ENCODE measurements around the gene SLC35G2.
"Not testable (repeated sequence)": the region's sequence is repeated elsewhere in the genome, so short reads cannot be mapped to it uniquely, and the experiment has no call there.

The SLC35G2 gene

DNA sequence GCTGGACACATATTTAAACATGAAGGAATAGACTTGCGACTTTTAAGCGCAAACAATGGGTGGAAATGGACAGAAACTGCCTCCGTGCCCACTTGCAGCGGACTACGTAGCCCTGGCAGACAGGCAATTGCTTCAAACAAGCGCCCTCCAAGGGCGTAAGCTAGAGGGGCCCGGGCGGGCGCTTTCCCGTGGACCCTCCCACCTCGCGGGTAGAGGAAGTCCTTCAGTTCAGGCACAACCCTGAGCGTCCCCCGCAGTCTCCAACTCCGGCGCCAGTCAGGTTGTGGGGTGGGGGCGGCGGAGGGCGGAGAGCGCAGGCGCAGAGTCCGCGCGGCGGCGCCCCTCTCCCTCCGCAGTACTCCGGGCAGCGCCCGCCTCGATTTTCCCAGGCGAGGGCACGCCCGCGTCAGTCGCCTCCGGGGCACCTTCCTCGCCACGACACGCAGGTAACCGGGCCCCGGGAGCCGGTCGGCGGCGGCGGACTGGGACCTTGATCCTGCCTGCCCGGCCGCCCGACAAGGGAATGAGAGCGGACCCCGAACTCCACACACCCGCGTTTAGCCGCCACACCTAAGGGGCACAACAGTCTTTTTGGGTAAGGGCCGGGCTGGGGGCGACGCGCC lies at the start of gene SLC35G2:
TSS of gene SLC35G2 (plus strand) at position 358 of the 623 bp plus-strand sequence. CDS start 35,335 bp downstream, outside the sequence.
- in situ Hi-C loops (cut with HindIII; ENCODE audit: low sequenced_read_pairs), result no loop called here

DNA sequence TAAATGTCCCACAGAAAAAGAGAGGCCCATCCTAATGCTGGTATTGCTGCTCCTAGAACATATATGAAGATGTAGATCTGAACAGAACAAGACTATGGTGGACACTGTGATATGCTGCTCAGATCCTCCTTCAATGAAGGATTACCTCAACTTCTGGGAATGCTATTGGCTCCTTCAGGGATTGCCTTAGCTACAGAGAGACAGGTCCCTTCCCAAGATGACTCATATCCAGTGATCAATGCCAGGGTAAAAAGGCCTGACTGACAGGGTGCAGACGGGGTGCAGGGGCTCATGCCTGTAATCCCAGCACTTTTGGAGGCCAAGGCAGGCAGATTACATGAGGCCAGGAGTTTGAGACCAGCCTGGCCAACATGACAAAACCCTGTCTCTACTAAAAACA lies 46.2 kb upstream of the SLC35G2 start:
- in situ Hi-C loops (cut with HindIII; ENCODE audit: low sequenced_read_pairs), result no loop called here

DNA sequence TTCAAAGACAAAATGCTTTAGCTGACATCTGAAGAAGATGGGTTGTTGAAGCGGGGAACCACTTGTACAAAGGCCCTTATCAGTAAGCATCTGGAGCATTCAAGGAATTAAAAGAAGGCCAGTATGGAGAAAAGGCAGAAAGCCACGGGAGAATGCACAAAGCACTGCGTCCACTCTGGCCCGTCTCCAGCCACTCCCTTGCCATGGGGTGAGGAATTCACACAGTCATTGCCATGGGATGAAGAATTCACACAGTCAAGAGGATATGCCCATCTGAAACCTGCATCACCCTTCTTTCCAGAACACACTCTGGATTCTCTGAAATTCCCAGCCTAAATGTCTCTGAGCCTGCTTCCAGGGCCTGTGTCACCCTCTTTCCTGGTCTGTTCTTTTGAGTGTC lies 40.1 kb upstream of the SLC35G2 start:
- in situ Hi-C loops (cut with HindIII; ENCODE audit: low sequenced_read_pairs), result no loop called here

DNA sequence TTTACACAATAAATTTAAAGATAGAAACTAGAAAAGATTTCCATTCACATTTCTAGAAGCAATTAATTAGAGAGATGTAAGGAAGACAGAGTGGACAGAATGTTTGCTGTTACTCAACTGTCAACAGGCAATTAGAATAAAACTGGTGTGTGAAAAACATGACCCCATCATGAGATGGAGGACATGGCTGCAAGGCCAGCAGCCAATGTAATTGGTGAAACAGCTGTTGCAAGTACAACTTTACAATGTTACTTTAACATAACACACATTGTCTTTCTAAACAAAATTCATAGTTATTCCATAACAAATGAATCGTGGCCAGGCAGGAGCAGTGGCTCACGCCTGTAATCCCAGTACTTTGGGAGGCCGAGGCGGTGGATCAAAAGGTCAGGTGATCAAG lies 38.2 kb upstream of the SLC35G2 start:
- in situ Hi-C loops (cut with HindIII; ENCODE audit: low sequenced_read_pairs), result no loop called here

DNA sequence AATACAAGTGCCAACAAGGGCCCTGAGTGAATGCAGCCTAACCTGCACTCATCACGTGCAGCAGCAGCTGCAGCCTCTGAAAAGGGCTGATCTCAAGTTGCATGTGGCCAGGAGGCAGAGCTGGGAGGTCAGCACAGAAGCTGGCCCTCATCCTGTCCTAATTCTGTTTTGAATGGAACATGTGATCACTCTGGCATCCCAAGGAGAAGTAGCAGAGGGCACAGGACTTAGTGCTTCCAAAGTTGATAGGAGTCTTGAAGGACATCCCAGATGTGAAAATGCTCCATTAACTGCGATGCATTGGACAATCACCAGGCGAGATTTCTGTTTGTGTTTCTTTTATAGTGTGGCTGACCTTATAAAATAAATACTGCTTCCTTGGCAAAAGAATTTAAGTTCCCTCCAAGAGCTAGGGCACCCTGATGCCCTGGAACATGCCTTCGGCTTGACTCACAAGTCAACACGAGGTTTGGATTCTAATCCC lies 35.2 kb upstream of the SLC35G2 start:
- in situ Hi-C loops (cut with HindIII; ENCODE audit: low sequenced_read_pairs), result no loop called here

DNA sequence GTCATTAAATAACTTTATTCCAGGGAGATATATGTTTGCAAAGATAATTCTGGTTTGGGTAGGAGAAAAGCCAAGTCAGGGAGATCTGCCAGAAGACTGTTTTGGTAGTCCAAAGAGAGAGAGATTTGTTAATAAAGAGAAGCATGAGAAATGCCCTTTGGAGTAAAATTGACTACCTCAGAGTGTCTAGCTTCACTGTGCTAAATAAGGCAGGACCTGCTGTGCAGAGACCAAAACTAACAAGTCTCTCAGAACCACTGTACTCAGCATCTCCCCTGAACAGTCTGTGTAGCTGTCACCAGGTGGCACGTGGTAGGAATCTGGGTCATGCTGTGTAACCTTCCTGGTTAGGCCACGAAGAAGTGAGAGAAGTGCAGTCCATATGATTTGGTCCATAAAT lies 31.6 kb upstream of the SLC35G2 start:
- in situ Hi-C loops (cut with HindIII; ENCODE audit: low sequenced_read_pairs), result no loop called here

DNA sequence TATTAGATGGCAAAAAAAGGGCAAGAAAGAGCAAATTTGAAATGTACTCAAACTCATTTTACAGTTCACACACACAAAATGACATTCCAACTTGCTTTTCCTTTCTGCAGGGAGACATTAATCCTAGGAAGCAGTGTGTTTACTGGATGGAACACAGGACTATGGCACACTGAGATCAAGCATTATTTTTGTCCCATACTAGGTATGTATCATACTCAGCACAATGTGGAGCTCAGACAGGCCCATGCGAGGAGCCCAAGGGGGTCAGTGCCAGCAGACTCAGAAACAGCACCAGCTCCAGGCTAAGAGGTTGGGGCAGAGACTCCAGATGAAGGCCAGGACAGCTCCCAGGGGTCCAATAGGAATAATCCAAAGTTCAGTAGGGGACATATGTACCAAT lies 30.8 kb upstream of the SLC35G2 start:
- in situ Hi-C loops (cut with HindIII; ENCODE audit: low sequenced_read_pairs), result no loop called here

DNA sequence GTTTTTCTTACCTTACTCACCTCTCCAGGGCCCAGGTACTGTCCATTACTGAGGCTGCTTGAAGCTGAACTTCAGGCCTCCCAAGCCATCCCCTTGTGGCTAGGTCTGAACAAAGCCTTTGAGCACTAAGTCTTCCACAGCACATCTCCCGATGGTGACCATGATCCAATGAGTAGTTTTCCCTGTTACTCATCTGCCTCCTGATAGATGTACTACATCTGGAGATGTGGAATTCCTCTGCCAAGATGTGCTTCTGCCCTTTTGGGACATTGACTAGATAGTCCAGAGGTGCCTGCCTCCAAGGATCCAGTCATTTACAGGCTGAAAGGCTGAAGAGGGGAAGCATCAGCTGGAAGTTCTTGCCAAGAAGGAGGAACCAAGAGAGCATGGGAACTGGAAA lies 28.9 kb upstream of the SLC35G2 start:
- in situ Hi-C loops (cut with HindIII; ENCODE audit: low sequenced_read_pairs), result no loop called here

DNA sequence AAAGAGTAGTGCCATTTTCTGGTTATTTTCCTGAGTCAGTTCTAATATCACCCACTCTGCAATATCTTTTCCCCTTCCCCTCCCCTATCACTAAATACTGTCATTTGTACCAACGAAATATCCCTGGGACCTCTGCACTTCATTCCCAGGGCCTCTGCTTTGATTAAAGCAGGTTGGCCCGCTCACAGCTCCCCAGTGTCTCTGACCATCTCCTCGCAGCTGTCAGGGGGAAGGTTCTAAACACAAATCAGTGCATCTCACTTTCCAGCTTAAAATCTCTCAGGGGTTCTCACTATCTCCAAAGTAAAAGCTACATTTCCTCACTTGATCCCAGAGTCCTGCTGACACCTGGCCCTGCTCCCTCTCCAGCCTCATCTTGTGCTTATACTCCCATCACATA lies 28.1 kb upstream of the SLC35G2 start:
- in situ Hi-C loops (cut with HindIII; ENCODE audit: low sequenced_read_pairs), result no loop called here

DNA sequence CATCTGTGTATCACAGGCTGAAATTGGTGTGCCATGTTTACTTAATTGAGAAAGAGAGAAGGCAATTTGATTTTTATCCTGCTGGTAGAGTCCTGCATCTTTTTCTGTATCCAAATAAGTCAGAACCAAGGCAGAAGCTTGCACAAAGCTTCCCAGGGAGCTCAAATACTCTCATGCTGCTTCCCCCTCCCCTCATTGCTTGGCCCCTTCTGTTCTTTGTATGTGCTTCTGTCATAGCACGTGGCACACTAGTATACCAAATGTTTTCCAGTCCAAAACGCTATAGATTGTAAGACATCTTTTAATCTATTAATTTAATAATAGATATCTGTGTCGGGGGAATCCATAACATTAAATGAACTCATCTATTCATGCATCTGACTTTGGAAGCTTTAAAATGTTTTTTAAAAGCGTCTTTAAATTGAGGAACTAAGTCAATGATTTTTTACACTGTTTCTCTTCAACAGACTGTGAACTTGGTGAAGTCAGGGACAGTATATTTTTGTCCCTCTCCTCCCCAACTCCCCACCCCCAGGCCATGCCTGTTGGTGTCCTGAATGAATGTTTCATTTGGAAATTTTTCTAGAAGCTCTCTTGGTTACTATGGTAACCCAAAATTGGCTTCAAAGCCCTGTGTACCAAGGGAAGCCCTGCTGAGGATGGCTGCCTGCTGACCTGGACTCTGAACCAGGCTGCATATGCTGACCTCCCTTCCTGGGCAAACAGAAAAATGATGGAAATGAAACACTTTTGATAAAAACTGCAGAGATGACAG lies 26.2 kb upstream of the SLC35G2 start:
- in situ Hi-C loops (cut with HindIII; ENCODE audit: low sequenced_read_pairs), result no loop called here

DNA sequence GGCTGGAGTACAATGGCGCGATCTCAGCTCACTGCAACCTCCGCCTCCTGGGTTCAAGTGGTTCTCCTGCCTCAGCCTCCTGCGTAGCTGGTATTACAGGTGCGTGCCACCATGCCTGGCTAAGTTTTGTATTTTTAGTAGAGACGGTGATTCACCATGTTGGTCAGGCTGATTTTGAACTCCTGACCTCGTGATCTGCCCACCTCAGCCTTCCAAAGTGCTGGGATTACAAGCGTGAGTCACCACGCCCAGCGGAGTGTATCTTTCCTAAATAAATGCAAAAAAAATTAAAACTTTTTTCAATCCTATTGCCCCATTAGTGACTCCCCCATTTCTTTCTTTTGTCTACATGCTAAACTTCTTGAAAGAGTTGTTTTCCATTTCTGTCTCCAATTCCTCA lies 17.8 kb upstream of the SLC35G2 start:
- in situ Hi-C loops (cut with HindIII; ENCODE audit: low sequenced_read_pairs), result not testable (repeated sequence)

DNA sequence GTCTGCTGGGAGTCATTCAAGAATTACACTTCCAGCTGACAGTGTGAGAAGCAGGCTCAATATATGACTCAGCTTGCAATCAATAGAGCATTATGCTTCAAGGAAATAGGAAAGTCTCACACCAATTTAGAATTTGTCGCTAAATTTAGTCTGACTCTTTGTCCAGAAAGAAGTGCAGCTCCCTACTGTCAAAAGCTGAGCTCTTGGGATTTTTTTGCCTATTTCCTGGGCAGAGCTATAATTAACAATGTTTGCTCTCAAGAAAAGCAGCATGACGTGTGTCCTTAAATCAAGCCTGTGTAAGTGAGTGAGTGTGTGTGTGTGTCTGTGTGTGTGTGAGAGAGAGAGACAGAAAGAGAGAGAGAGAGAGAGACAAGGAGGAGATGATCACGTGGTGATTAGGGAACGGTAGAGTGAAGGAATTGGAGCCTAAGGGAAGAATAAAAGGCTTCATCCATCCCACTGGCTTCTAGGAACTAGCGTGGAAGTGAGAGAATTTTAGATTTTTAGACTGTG lies 16.4 kb upstream of the SLC35G2 start:
- in situ Hi-C loops (cut with HindIII; ENCODE audit: low sequenced_read_pairs), result no loop called here

DNA sequence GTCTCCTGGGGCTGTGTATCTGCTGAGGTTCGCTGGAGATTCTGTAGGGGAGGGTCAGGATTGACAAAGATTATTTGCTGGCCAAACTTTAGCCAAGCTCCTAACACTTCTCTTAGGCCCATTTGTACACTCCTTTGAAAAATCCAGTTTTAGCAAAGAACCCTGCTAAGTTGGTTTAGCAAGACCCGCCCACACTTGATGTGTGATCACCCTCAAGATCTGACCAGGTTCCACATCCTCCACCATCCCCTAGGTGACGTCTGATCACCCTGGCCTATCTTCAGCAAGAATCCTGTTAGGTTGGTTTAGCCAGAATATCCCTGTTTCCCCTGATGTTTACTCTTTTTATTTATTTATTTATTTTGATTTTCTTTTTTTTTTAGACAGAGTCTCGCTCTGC lies 14.8 kb upstream of the SLC35G2 start:
- in situ Hi-C loops (cut with HindIII; ENCODE audit: low sequenced_read_pairs), result no loop called here

DNA sequence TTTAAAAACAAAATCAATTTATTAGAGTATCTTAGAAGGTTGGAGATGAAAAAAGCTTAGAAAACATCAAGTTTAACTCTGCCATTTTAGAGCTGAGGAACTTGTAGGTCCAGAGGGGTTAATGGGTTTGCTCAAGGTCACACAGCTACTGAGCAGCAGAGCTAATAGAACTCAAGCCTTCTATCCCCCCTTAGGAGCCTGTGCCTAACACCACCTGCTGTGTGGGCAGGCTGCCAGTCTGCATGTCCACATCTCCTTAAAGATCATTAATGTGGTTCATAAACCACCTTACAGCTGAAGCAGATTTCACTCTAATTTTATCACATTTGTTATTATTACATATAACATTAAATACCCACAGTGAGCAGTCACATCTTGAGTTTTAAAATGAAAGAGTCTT lies 14.1 kb upstream of the SLC35G2 start:
- in situ Hi-C loops (cut with HindIII; ENCODE audit: low sequenced_read_pairs), result no loop called here

DNA sequence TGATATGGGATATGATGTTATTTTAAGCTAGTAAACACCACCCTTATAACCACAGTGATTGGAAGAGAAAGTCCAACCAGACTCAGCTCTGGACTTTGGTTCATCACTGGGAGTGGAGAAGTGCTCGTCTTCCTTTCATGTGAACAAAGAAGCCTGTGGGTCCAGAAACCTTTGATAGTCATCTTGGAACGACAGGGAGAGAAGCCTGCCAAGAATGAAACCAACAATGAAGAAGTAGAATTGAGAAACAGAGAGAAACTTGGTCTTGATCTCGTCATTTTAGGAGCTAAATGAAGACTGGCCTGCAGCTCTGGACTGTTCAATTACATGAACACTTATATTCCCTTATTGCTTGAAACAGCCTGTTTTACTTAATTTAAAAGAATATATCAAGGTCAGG lies 13.1 kb upstream of the SLC35G2 start:
- in situ Hi-C loops (cut with HindIII; ENCODE audit: low sequenced_read_pairs), result no loop called here

DNA sequence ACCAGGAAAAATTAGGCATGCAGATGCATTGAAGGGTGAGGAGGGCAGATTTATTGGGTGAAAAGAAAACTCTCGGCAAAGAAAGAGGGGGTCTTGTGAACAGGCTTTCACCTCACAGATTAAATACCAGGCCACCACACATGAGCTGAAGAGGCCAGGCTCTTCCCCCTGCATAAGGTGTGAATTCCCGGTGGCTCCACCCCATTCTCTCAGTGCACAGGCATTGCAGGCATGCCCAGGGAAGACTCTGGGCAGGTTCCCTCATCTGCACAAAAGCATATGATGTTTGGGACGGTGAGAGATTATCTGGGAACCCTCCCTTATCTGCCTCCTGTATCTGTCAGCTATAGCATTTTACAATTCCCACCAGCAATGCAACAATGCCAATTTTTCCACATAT lies 7.2 kb upstream of the SLC35G2 start:
- in situ Hi-C loops (cut with HindIII; ENCODE audit: low sequenced_read_pairs), result no loop called here

DNA sequence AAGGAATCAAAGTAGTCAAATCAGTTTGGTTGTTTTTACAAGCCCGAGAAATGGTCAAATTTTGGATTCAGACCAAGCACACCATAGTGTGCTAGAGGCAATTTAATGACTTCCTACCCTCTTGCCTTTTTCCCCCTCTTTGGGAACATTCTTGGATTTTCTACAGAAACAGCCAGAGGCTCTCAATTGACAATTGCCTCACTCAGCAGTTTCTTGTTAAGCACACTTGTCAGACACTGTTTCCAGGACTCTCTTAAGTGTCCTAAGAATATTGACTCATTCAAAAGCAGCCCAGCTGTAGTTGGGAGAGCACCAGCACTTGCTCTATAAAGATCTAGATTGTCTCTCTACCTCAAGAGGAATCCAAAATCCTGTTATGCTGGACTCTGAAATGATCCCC lies 1.5 kb upstream of the SLC35G2 start:
- in situ Hi-C loops (cut with HindIII; ENCODE audit: low sequenced_read_pairs), result no loop called here

DNA sequence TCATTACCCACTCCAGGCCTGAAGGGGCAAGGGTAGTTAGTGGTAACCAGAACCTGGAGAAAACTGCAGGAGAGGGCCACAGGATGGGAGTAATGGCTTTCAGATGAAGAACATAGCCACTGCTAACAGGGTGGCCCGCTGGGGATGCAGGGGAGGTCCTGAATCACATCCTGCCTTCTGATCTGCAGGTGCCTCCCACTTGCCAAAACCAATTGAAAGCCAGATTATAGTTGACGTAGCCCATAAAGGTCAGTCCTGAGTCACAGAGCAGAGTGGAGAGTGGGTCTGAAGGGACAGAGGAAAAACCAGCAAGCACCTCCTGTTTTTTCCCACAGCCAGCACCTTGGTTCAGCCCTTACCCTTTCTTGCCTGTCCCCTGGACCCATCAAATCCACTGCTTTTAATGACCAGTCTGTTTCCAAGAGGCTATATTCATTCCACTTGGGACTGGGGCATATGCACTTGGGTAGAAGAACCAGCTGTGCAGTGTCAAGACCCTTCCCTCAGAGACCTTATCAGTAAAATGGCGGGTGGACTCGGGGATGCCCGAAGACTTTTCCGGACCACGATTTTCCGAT lies 646 bp upstream of the SLC35G2 start:
- in situ Hi-C loops (cut with HindIII; ENCODE audit: low sequenced_read_pairs), result no loop called here

DNA sequence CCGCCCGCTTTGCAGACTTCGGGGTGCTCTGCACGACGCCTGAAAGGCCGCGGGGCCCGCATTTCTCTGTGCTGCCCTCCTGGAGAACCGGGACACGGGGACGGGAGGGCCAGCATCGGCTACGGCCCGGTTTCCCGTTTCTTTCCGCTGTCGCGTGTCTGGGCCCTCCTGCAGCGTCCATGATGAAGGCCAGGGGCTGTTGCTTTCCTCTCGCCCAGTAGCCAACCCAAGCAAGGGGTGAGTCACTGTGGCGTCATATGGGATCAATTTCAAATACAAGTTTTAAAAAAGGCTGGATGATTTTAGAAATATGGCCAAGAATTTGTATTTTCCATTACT lies 435 bp downstream of the SLC35G2 start:
- in situ Hi-C loops (cut with HindIII; ENCODE audit: low sequenced_read_pairs), result no loop called here

DNA sequence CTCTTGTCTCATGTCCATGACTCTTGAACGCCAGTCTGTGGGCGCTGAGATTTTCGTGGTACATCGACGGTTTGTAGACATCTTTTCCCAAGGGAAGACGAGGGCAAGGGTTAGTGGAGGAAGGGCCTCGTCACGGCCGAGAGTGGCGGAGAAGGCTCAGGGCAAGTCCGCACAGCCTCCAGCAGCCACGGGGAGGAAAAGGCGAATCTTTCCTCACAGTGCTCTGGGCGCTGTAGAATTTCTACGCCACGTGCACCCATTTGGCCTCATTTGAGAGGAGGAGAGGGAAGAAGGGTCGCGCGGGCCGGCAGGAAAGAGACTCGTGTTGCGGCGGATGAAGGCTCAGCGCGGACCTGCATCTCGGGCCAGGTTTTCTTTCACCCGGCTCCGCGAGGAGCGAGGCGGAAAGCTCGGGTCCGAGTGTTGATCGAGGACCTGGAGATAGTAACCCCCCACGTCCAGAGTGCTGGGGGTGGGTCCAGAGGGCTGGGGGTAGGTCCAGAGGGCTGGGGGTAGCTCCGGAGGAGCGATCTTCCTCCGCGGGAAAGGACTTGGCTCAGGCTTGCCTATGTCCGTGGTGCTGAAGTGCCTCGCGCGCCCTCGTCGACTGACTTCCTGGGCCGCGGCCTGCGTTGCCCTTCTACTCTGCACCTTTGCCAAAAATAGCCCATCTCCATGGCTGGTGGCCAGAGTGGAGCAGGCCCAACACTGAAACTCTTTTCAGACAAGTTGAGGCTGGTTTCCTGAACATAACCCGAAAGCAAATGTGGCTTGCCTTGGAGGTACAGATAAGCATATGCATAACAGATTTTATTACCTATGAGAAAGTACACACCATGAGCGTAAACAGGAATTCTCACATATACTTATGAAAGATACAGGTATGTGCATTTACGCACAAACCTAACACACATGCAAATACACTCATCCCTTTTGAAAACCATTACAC lies 1.1 kb downstream of the SLC35G2 start:
- in situ Hi-C loops (cut with HindIII; ENCODE audit: low sequenced_read_pairs), result no loop called here

DNA sequence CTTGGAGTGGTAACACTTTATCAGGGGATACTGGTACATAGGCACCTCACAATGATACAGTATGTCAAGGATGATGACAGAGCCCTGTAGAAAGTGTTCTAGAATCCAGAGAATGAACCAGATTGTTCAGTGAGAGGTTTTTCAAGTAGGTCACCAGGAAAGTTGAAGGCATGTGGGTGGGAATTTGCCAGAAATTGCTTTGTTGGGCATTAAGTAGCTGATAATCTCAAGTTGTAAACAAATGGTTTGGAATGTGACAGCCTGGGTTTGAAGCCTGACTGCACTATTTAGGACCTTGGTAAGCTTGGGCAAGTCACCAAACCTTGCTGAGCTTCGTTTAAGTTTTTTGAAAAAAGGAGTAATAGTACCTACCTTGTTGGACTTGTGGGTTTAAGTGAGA lies 12.5 kb downstream of the SLC35G2 start:
- in situ Hi-C loops (cut with HindIII; ENCODE audit: low sequenced_read_pairs), result no loop called here
